ENCODE results near the gene TMEM123. TPM values are rescaled to one million over a fixed set of nuclear protein-coding genes. Genes with fewer than 3 reads are reported as not detected.

Gene TMEM123
- total and polyA plus RNA-seq, 2 of the 8 experiments (the other 6 are each of a cell fraction or from before 2014, with no cell fraction given) = 75.5 to 80.1 TPM

DNA sequence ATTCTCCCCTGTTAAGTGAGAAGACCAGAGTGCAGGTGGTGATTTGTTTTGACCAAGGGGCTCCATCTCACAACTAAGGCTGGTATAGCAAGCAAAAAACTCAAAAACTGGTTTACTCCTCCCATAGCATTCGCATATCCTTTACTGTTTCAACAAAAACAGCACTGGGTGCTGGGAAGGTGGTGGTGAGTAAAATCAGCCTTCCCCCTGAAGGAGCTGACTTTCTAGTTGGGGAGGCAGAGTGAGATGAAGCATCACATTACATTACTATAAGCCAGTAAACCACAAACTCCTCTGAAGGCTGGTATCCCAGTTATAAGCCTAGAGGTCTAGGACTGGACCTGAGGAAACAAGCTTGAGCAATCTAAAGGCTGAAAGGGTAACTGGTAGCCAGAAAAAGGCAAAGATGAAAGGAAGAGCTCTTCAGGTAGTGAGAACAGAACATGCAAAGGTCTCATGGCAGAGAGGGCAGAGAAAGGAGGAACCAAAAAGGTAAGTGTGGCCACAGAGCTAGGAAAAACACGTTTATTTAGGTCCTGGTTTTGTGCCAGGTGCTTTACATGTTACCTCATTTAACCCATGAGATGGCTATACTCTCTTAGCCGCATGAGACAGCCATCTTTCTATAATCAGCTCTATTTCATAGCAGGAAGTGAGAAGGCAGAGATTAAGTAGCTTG, 22.3 kb downstream of the TMEM123 start:
- Histone ChIP-seq H2BK12ac (ENCODE audit: low read depth, low read length) (no peak overlapping the region), H3K14ac (ENCODE audit: insufficient read length) (no peak overlapping the region), H3K79me2 (ENCODE audit: control insufficient read depth in 1 of 2, insufficient read depth in 2 of 2, low read length in 2 of 2) (peaks cover 0 to 6% of the 10 kb centered on the region in 2 experiments; a peak in 2 of 4 replicates), H3K9me3 (ENCODE audit: insufficient read depth in 2 of 2, low read depth in 1 of 2, low read length in 1 of 2) (peaks cover 14 to 25% of the 10 kb centered on the region in 2 experiments), H2BK5ac (ENCODE audit: low read depth, low read length) (no peak overlapping the region), H2AFZ (ENCODE audit: low read length) (no peak overlapping the region), H3K4me2 (ENCODE audit: insufficient read depth in 1 of 2, low read depth in 2 of 2, low read length in 2 of 2) (no peak overlapping the region), H3K4ac (replicated peaks; ENCODE audit: insufficient read length, low read depth, low read length) (no peak overlapping the region), H4K20me1 (replicated peaks in 1 of 2; ENCODE audit: control insufficient read depth in 1 of 2, insufficient read depth in 2 of 2, low read length in 2 of 2) (peaks cover 0 to 4% of the 10 kb centered on the region in 2 experiments), H3K56ac (replicated peaks; ENCODE audit: insufficient read length, low read depth, low read length) (no peak overlapping the region), H3K18ac (ENCODE audit: extremely low read depth, low read length) (no peak overlapping the region; the same call in 1 of the 2 replicates), H2AK5ac (ENCODE audit: low read depth, low read length) (no peak overlapping the region), H2BK15ac (ENCODE audit: low read length) (no peak overlapping the region), H3K23ac (ENCODE audit: insufficient read length) (no peak overlapping the region), H3K9ac (replicated peaks in 1 of 4; ENCODE audit: extremely low read depth in 1 of 4, low read depth in 3 of 4, low read length in 3 of 4) (no peak overlapping the region), H4K8ac (ENCODE audit: extremely low read depth, insufficient read depth, low read length) (no peak overlapping the region), H3K23me2 (ENCODE audit: low read depth, low read length) (no peaks in the 10 kb centered on the region), H2BK120ac (replicated peaks; ENCODE audit: low read depth, low read length) (no peak overlapping the region), H3K27me3 (replicated peaks in 1 of 4; ENCODE audit: control insufficient read depth in 3 of 4, extremely low read depth in 1 of 4, insufficient read depth in 3 of 4, low read length in 3 of 4) (no peaks in the 10 kb centered on the region), H3K27ac (ENCODE audit: low read depth, low read length) (no peak overlapping the region), H3K4me3 (ENCODE audit: extremely low read depth in 1 of 4, insufficient read depth in 2 of 4, low read depth in 3 of 4, low read length in 4 of 4) (no peak overlapping the region), H4K91ac (replicated peaks; ENCODE audit: insufficient read length, low read length) (no peak overlapping the region), H2BK20ac (ENCODE audit: low read length) (no peak overlapping the region), H3K36me3 (ENCODE audit: control insufficient read depth in 2 of 4, insufficient read depth in 4 of 4, low read length in 3 of 4) (peaks cover 0 to 25% (median 2%) of the 10 kb centered on the region in 4 experiments; a peak in 3 of 8 replicates), H3K4me1 (replicated peaks in 1 of 4; ENCODE audit: control insufficient read depth in 3 of 4, insufficient read depth in 4 of 4, low read length in 3 of 4) (peaks cover 0 to 3% (median under 1%) of the 10 kb centered on the region in 4 experiments; a peak in 2 of 7 replicates), H4K5ac (ENCODE audit: insufficient read length, low read depth, low read length) (no peak overlapping the region), H3K79me1 (ENCODE audit: low read depth, low read length) (no peaks in the 10 kb centered on the region; the same call in 1 of the 2 replicates)
- ChIA-PET POLR2A (ENCODE audit: partially characterized antibody) (interaction anchor here (1.4 kb wide), 1 partner anchor 16 kb away, joined by 4 read pairs; no protein-coding TSS in a partner anchor), CTCF (ENCODE audit: partially characterized antibody) (interaction anchor here (1.3 kb wide), 1 partner anchor 39 kb away, joined by 5 read pairs; no protein-coding TSS in a partner anchor)
- no peak for DNase-seq (ENCODE audit: low read depth in 1 of 2, low spot score in 2 of 2)
- FAIRE-seq = no peak
- 81% methylated on average over 3 of the region's 3 CpGs; no CpG with 5 or more reads in 1 of the 2 experiments for WGBS, 2 experiments (ENCODE audit: extremely low coverage in 1 of 2, insufficient coverage in 1 of 2, insufficient read length in 1 of 2, insufficient replicate concordance in 2 of 2, low coverage in 1 of 2, low lambda C conversion rate in 2 of 2, missing lambda C conversion rate in 1 of 2)
- TF ChIP-seq KDM4A (IDR thresholded peaks at IDR 0.05; ENCODE audit: low read depth, low read length, severe bottlenecking) = no peak
- TF ChIP-seq PHF8 (conservative IDR thresholded peaks at IDR 0.05; ENCODE audit: low read depth, low read length) = no peak
- no peak for TF ChIP-seq SP2 (IDR thresholded peaks at IDR 0.05; ENCODE audit: low read length)
- no peak for TF ChIP-seq RAD21 (IDR thresholded peaks at IDR 0.05 in 1 of 2, conservative IDR thresholded peaks at IDR 0.05 in 1 of 2; ENCODE audit: low read depth in 2 of 2, low read length in 2 of 2)
- TF ChIP-seq, protein P1, sequence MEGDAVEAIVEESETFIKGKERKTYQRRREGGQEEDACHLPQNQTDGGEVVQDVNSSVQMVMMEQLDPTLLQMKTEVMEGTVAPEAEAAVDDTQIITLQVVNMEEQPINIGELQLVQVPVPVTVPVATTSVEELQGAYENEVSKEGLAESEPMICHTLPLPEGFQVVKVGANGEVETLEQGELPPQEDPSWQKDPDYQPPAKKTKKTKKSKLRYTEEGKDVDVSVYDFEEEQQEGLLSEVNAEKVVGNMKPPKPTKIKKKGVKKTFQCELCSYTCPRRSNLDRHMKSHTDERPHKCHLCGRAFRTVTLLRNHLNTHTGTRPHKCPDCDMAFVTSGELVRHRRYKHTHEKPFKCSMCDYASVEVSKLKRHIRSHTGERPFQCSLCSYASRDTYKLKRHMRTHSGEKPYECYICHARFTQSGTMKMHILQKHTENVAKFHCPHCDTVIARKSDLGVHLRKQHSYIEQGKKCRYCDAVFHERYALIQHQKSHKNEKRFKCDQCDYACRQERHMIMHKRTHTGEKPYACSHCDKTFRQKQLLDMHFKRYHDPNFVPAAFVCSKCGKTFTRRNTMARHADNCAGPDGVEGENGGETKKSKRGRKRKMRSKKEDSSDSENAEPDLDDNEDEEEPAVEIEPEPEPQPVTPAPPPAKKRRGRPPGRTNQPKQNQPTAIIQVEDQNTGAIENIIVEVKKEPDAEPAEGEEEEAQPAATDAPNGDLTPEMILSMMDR (IDR thresholded peaks at IDR 0.05; ENCODE audit: control extremely low read depth in 1 of 3, insufficient read depth in 1 of 3, low read depth in 1 of 3, low read length in 3 of 3) = no peak
- no peak for TF ChIP-seq SIX5 (IDR thresholded peaks at IDR 0.05; ENCODE audit: low read depth, low read length)
- TF ChIP-seq GTF2F1 (IDR thresholded peaks at IDR 0.05; ENCODE audit: borderline replicate concordance, low read depth, low read length) = no peak
- no peak for TF ChIP-seq EP300 (IDR thresholded peaks at IDR 0.05; ENCODE audit: borderline replicate concordance in 1 of 2, low read depth in 2 of 2, low read length in 2 of 2)
